Prostate gland (tissue), 2 donors: ENCODE data around the gene FUZ. TPM values are rescaled to one million over a fixed set of nuclear protein-coding genes. Genes with fewer than 3 reads are reported as not detected.

Experiments used
- DNase-seq: peaks from one replicate; pipeline ENCODE4 v3.0.0-alpha.2; 2019; ENCODE audit warnings: low spot score
- H3K27ac ChIP-seq, 2 donors: fragments of 200-600 bp; sonication (generic); 2 replicates each; pipeline ENCODE4 v1.5.1; 2017 to 2019
- H3K27me3 ChIP-seq: fragments of 200-600 bp; sonication (generic); replicated peaks from 2 replicates; pipeline ENCODE4 v1.5.1; 2019; ENCODE audit not compliant: insufficient read depth
- H3K36me3 ChIP-seq, 2 donors: fragments of 200-600 bp; sonication (generic); 1 replicate in 1 of 2; 2 replicates in 1 of 2; pipeline versions ENCODE4 v1.5.1 to v1.8.1; 2017 to 2019
- H3K4me1 ChIP-seq: fragments of 200-600 bp; sonication (generic); replicated peaks from 2 replicates; pipeline ENCODE4 v1.5.1; 2019
- H3K4me3 ChIP-seq, 2 donors: fragments of 200-600 bp; sonication (generic); 2 replicates each; pipeline ENCODE4 v1.5.1; 2017 to 2019
- H3K9me3 ChIP-seq: fragments of 200-600 bp; sonication (generic); 2 replicates; pipeline ENCODE4 v1.5.1; 2017
- POLR2A ChIP-seq: fragments of 450-650 bp; IDR thresholded peaks from one replicate; pipeline ENCODE4 v1.6.1; 2016; ENCODE audit warnings: antibody characterized with exemption, mild to moderate bottlenecking
- POLR2AphosphoS5 ChIP-seq: sonication (generic); formaldehyde crosslinking; IDR thresholded peaks from one replicate; pipeline ENCODE4 v1.6.1; 2017; ENCODE audit warnings: antibody characterized with exemption
- WGBS: methylation state at CpG from one replicate; pipeline ENCODE4 v1.1.5; 2018; 5-methylcytosine and 5-hydroxymethylcytosine counted together
- intact Hi-C: fragments of 100-400 bp; cut with DNase I; formaldehyde crosslinking; loops from one replicate; pipeline ENCODE4 v1.14.2; 2022
- total RNA-seq, 2 donors: library from RNA; depleted of rRNA; stranded (reverse); fragments of >200 nt; gene quantifications; one replicate each; pipeline ENCODE4 v1.1.0, GENCODE V29; 2016
- TF ChIP-seq, protein P1 (sequence below), 4 experiments: fragments of 200-600 bp in 2 of 4; fragments of 450-650 bp in 2 of 4; sonication (generic) in 2 of 4; IDR thresholded peaks; 1 replicate in 3 of 4; 2 replicates in 1 of 4; pipeline ENCODE4 v1.5.1; 2016 to 2019; ENCODE audit warnings: antibody characterized with exemption in 4 of 4, mild to moderate bottlenecking in 2 of 4, moderate library complexity in 2 of 4

FUZ gene
- total RNA-seq, 2 donors from 2014 or later = 39.2 to 45.4 TPM

DNA sequence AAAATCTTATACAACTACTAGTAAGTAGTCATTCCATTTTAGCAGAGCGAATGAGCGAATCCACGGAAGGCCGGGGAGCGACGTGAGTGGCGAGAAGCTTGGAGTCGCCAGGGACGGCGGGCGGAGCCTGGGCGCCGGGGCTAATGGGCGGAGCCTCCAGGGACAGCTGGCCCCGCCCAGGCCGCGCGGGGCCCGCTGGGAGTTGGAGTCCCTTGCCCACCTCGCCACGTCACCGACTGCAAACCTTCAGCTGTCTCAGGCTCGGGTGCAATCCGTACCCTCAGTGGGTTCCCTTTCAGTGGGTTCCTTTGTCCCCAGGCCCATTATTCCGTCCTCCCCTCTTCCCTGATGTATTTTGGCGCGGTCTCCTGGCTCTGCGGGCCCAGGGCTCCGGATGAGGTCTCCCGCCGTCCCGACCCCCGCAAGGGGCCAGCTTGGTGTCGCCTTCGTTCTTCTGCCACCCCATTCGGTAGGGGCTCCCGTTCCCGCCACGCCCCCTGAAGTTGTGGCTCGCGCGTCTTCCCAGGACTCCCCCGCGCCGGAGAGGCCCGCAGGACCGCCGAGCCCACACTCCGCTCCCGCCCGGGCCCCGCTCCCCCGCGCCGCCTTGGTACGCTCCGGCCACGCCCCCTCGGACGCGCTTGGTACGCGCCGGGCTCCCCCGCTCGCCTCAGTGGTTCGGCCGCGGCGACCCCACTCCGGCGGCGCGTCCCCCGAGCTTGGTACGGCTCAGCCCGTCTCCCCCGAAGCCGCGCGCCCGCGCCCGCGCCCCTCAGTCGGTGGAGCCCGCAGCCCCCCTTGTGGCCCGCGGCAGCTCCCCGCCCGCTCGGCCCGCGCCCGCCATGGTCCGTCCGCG lies 37.6 kb upstream of the FUZ start, which contains the start of gene PTOV1:
Gene PTOV1 (plus strand): TSS at position 673 of the 856 bp plus-strand sequence.
- Histone ChIP-seq H3K4me1 (no peaks in the 10 kb centered on the region), H3K27ac (peak within 1 kb of the TSS; percentile 99 to 100), H3K9me3 (no peaks in the 10 kb centered on the region), H3K36me3 (peaks cover 0 to 9% of the 10 kb centered on the region in 2 donors), H3K4me3 (peak within 1 kb of the TSS; percentile 62 to 91), H3K27me3 (no peaks in the 10 kb centered on the region)
- TF ChIP-seq, protein P1, sequence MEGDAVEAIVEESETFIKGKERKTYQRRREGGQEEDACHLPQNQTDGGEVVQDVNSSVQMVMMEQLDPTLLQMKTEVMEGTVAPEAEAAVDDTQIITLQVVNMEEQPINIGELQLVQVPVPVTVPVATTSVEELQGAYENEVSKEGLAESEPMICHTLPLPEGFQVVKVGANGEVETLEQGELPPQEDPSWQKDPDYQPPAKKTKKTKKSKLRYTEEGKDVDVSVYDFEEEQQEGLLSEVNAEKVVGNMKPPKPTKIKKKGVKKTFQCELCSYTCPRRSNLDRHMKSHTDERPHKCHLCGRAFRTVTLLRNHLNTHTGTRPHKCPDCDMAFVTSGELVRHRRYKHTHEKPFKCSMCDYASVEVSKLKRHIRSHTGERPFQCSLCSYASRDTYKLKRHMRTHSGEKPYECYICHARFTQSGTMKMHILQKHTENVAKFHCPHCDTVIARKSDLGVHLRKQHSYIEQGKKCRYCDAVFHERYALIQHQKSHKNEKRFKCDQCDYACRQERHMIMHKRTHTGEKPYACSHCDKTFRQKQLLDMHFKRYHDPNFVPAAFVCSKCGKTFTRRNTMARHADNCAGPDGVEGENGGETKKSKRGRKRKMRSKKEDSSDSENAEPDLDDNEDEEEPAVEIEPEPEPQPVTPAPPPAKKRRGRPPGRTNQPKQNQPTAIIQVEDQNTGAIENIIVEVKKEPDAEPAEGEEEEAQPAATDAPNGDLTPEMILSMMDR (IDR thresholded peaks at IDR 0.05) = no peak
- peak; percentile 87 for TF ChIP-seq POLR2AphosphoS5
- TF ChIP-seq POLR2A = peak; percentile 72
- WGBS = 2% methylated on average over 55 of the region's 98 CpGs
- DNase-seq = peak; percentile 90
- intact Hi-C loops = loop anchor here (5.0 kb wide), 1 partner anchor 33 kb away; the partner anchor contains the start of gene MED25

DNA sequence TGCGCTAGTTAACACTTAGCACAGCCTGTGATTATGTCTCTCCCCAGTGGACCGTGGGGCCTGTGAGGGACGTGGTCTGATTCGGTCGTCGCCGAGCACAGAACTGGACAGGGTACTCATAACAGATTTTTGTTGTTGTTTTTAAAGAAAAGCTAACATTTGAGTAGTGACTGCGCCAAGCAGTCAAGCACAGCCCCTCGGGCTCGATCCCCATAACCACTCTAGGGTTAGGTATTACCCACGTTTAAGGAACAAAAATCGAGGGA lies 37.1 kb upstream of the FUZ start:
- no peaks in the 10 kb centered on the region for H3K27me3 ChIP-seq
- peak overlapping the region; percentile 62 to 91 for H3K4me3 ChIP-seq
- intact Hi-C loops = loop anchor here (5.0 kb wide), 1 partner anchor 33 kb away; the partner anchor contains the start of gene MED25
- no peaks in the 10 kb centered on the region for H3K4me1 ChIP-seq
- peak overlapping the region; percentile 99 to 100 for H3K27ac ChIP-seq
- no peak for DNase-seq
- no peaks in the 10 kb centered on the region for H3K9me3 ChIP-seq
- no peak for TF ChIP-seq POLR2A
- TF ChIP-seq, protein P1 (IDR thresholded peaks at IDR 0.05) = no peak
- no peak for TF ChIP-seq POLR2AphosphoS5
- 64% methylated on average over 12 of the region's 12 CpGs for WGBS
- peaks cover 0 to 3% of the 10 kb centered on the region in 2 donors for H3K36me3 ChIP-seq

DNA sequence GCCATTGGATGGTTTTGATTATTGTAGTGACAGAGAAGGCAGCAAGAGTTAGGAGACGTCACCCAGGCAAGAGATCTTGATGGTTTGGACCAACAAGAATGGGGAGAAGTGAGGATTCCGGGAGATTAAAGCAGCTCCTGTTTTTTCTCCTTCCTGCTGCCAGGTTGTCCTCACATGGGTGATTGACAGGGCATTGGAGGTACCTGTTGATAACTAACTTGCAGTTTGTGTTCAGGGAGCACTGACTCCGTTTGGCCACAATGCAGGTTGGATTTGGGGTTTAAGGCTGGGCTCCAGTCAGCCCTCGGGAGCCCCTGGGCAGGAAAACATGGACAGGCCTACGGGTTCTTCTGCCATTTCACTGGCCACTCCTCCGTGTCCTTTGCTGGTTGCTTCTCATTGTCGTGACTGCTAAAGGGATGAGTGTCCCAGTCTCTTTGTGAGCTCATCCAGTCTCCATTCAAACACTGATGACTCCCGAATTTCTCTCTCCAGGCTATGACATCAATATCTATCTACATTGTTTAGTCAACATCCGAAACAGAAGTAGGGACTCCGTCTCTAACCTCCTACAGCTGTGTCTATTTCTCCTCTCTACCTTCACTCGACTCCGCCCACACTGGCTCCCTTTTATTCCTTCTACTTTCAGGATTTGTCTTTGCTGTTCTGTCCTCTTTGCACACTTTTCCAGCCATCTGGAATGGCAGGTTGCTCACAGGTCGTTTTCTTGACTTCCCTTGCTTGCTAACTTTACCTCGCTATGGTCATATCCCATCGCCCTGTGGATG lies 36.5 kb upstream of the FUZ start:
- Histone ChIP-seq H3K9me3 (no peaks in the 10 kb centered on the region), H3K27me3 (no peaks in the 10 kb centered on the region), H3K36me3 (no peaks in the 10 kb centered on the region), H3K27ac (peak overlapping the region; percentile 99 to 100), H3K4me3 (peak overlapping the region; percentile 62 to 91), H3K4me1 (no peaks in the 10 kb centered on the region)
- intact Hi-C loops = loop anchor here (5.0 kb wide), 1 partner anchor 32 kb away; the partner anchor contains the start of gene MED25
- WGBS = 93% methylated on average over 15 of the region's 15 CpGs
- DNase-seq = no peak
- TF ChIP-seq POLR2A = no peak
- TF ChIP-seq POLR2AphosphoS5 = no peak
- TF ChIP-seq, protein P1 (IDR thresholded peaks at IDR 0.05) = no peak

DNA sequence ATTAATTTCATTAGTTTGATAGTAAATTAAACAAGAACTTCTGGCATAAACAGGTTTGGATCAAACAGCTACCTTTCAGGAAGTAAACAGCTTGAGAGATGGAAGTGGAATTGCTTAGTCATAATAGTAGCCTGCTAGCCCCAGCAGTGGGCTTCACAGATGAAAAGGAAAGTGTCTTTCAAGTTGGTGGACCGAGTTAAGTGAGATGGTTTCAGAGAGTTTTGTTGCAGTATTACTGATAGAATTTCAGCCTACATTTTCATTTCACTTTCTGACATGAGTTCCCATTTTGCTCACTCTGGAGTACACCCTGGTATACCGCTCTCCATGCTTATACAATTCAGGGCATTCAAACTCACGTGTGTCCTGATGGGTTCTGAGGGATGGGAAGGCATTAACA lies 35.8 kb upstream of the FUZ start:
- no peaks in the 10 kb centered on the region for H3K4me1 ChIP-seq
- no peaks in the 10 kb centered on the region for H3K36me3 ChIP-seq
- TF ChIP-seq POLR2A (no peak), POLR2AphosphoS5 (no peak)
- TF ChIP-seq, protein P1 (IDR thresholded peaks at IDR 0.05) = no peak
- 91% methylated on average over 3 of the region's 3 CpGs for WGBS
- intact Hi-C loops = no loop called here
- no peaks in the 10 kb centered on the region for H3K9me3 ChIP-seq
- no peak for DNase-seq
- H3K27me3 ChIP-seq = no peaks in the 10 kb centered on the region
- no peak overlapping the region for H3K27ac ChIP-seq
- H3K4me3 ChIP-seq = no peak overlapping the region
